K562 (cell line): ENCODE results near the gene CPZ. TPM values are rescaled to one million over a fixed set of nuclear protein-coding genes. Genes with fewer than 3 reads are reported as not detected.

Source experiments
- ATAC-seq: fragments of 200-7000 bp; cut with Tn5 transposase; 3 replicates; pipeline ENCODE4 v1.9.1; 2020; ENCODE audit warnings: moderate library complexity
- BruUV-seq: library from RNA; stranded (reverse); fragments of 400-500 nt; replicated peaks from 2 replicates; lab custom pipeline; 2021; lab: Mats Ljungman, UMichigan
- CTCF ChIA-PET: fragments of 300-600 bp; formaldehyde crosslinking; extraction: SDS; loops from one replicate; lab custom pipeline; 2021; ENCODE audit warnings: low intra/inter-chr PET ratio; lab: Yijun Ruan, JAX
- POLR2A ChIA-PET: fragments of 300-600, 350-650 bp; sonication (Branson Sonifier 250); formaldehyde crosslinking; extraction: SDS; loops from one replicate; lab custom pipeline; 2021; ENCODE audit warnings: antibody characterized with exemption, inconsistent platforms; lab: Yijun Ruan, JAX
- DNase-seq, 4 experiments: peaks; one replicate each; pipeline versions ENCODE4 v3.0.0 to v3.0.0-alpha.2; 2011 to 2018; ENCODE audit warnings: low spot score in 3 of 4, mixed read lengths in 3 of 4; ENCODE audit errors: extremely low read depth in 1 of 4
- FAIRE-seq: peaks from 2 replicates; lab custom pipeline; 2011; peaks lifted over from hg19 to GRCh38; lab: Jason Lieb, UNC
- H2AFZ ChIP-seq: 2 replicates; pipeline ENCODE4 v1.6.0; 2011; ENCODE audit warnings: low read depth, low read length, control low read depth, inconsistent platforms
- H3K27ac ChIP-seq: fragments of 200-600 bp; 3 replicates; pipeline ENCODE4 v1.8.0; 2011; ENCODE audit warnings: low read depth, mild to moderate bottlenecking, control low read depth, inconsistent platforms, low read length, moderate library complexity, mixed read lengths; ENCODE audit errors: extremely low read depth
- H3K27me3 ChIP-seq, 2 experiments: fragments of 300-600 bp in 1 of 2; 2 replicates in 1 of 2; 3 replicates in 1 of 2; pipeline versions ENCODE4 v1.6.0 to v1.8.0; 2011; ENCODE audit warnings: inconsistent platforms in 2 of 2, low read length in 2 of 2, mild to moderate bottlenecking in 1 of 2, mixed read lengths in 1 of 2, moderate library complexity in 1 of 2; ENCODE audit not compliant: control insufficient read depth in 2 of 2, insufficient read depth in 2 of 2
- H3K36me3 ChIP-seq: fragments of 300-600 bp; 3 replicates; pipeline ENCODE4 v1.8.0; 2011; ENCODE audit warnings: mild to moderate bottlenecking, low read length, inconsistent platforms; ENCODE audit not compliant: control insufficient read depth, insufficient read depth
- H3K4me1 ChIP-seq, 2 experiments: fragments of 200-600 bp in 1 of 2; replicated peaks in 1 of 2; 2 replicates in 1 of 2; 3 replicates in 1 of 2; pipeline versions ENCODE4 v1.5.1 to v1.8.0; 2011; ENCODE audit warnings: inconsistent platforms in 2 of 2, low read length in 2 of 2, mild to moderate bottlenecking in 1 of 2, mixed read lengths in 1 of 2, moderate library complexity in 1 of 2; ENCODE audit not compliant: control insufficient read depth in 2 of 2, insufficient read depth in 2 of 2
- H3K4me2 ChIP-seq: 2 replicates; pipeline ENCODE4 v1.6.1; 2011; ENCODE audit warnings: low read length, control low read depth, inconsistent platforms, mixed read lengths; ENCODE audit not compliant: insufficient read depth
- H3K4me3 ChIP-seq: fragments of 200-600 bp; sonication (generic), shearing (Covaris generic); 2 replicates; pipeline ENCODE4 v1.5.1; 2016; ENCODE audit warnings: control low read depth, inconsistent platforms
- H3K79me2 ChIP-seq: fragments of 200-600 bp; 3 replicates; pipeline ENCODE4 v1.8.0; 2011; ENCODE audit warnings: low read length, inconsistent platforms; ENCODE audit not compliant: control insufficient read depth, insufficient read depth
- H3K9ac ChIP-seq, 2 experiments: 2 replicates each; pipeline versions ENCODE4 v1.6.0 to v1.6.1; 2011; ENCODE audit warnings: low read depth in 2 of 2, low read length in 2 of 2, control low read depth in 1 of 2, inconsistent platforms in 1 of 2, mild to moderate bottlenecking in 1 of 2, mixed read lengths in 1 of 2; ENCODE audit not compliant: insufficient read depth in 1 of 2
- H3K9me1 ChIP-seq: one replicate; pipeline ENCODE4 v1.6.0; 2011; ENCODE audit warnings: inconsistent platforms, mild to moderate bottlenecking, low read length, moderate library complexity; ENCODE audit not compliant: control insufficient read depth, insufficient read depth
- H3K9me3 ChIP-seq: replicated peaks from 2 replicates; pipeline ENCODE4 v1.5.1; 2011; ENCODE audit warnings: low read depth, low read length, inconsistent platforms; ENCODE audit not compliant: control insufficient read depth, insufficient read depth
- H4K20me1 ChIP-seq: replicated peaks from 2 replicates; pipeline ENCODE4 v1.6.1; 2011; ENCODE audit warnings: low read length, inconsistent platforms, mixed read lengths; ENCODE audit not compliant: control insufficient read depth, insufficient read depth
- RAD21 ChIP-seq, 2 experiments: fragments of 250-450 bp in 1 of 2; fragments of 450-650 bp in 1 of 2; sonication (Bioruptor Pico) in 1 of 2; formaldehyde crosslinking in 1 of 2; IDR thresholded peaks in 1 of 2; conservative IDR thresholded peaks in 1 of 2; 2 replicates each; pipeline versions ENCODE4 v1.4.0 to v1.8.0; 2020 to 2022; ENCODE audit warnings: mild to moderate bottlenecking in 2 of 2, moderate library complexity in 1 of 2
- REST ChIP-seq, 2 experiments: fragments of 450-650 bp; formaldehyde crosslinking in 1 of 2; IDR thresholded peaks; 2 replicates each; pipeline versions ENCODE4 v1.4.0 to v1.6.1; 2014 to 2020; ENCODE audit warnings: mild to moderate bottlenecking in 2 of 2, borderline replicate concordance in 1 of 2, low read depth in 1 of 2
- SIX5 ChIP-seq, 2 experiments: IDR thresholded peaks; 2 replicates each; pipeline ENCODE4 v1.6.1; 2011; ENCODE audit warnings: low read length in 2 of 2, borderline replicate concordance in 1 of 2, low read depth in 1 of 2, mild to moderate bottlenecking in 1 of 2, moderate library complexity in 1 of 2; ENCODE audit not compliant: insufficient read depth in 1 of 2
- TEAD1 ChIP-seq, 2 experiments: fragments of 450-650 bp in 1 of 2; sonication (generic) in 1 of 2; formaldehyde crosslinking; IDR thresholded peaks; 2 replicates each; pipeline versions ENCODE4 v1.4.0 to v1.8.0; 2020 to 2022; ENCODE audit warnings: mild to moderate bottlenecking in 2 of 2, missing genetic modification reagents in 1 of 2
- WGBS: fragments of 100-300 bp; shearing (Covaris generic); methylation state at CpG from one replicate; pipeline ENCODE4 v1.1.6; 2016; ENCODE audit warnings: low coverage, mixed read lengths; ENCODE audit not compliant: insufficient coverage; ENCODE audit errors: missing lambda C conversion rate; 5-methylcytosine and 5-hydroxymethylcytosine counted together
- in situ Hi-C: fragments of 300-500 bp; cut with MboI; formaldehyde crosslinking; loops from 4 replicates; pipeline ENCODE4 v1.15.0; 2018; ENCODE audit warnings: inconsistent platforms, mixed read lengths
- intact Hi-C: fragments of 100-400 bp; cut with micrococcal nuclease; formaldehyde crosslinking; loops from 2 replicates; pipeline ENCODE4 v1.14.2; 2022
- polyA plus RNA-seq, 8 experiments: library from polyadenylated mRNA; depleted of rRNA in 4 of 8; stranded (reverse) in 5 of 8; unstranded in 3 of 8; fragments of >200 nt; fragmentation: Nextera tagmentation in 2 of 8; fragmentation: Illumina TruSeq in 1 of 8; extraction: Ambion mirVana in 2 of 8; extraction: Trizol in 1 of 8; gene quantifications; 2 replicates each; pipeline versions ENCODE4 v1.2.1 to v1.2.3, GENCODE V29; 2011 to 2014; ENCODE audit warnings: inconsistent platforms in 1 of 8, missing spikeins in 1 of 8
- total RNA-seq, 7 experiments: library from RNA; depleted of rRNA in 6 of 7; stranded (reverse); fragments of >200 nt in 6 of 7; fragmentation: Illumina TruSeq in 2 of 7; extraction: Trizol in 2 of 7; gene quantifications; 2 replicates each; pipeline versions ENCODE4 v1.2.1 to v1.2.3, GENCODE V29; 2011 to 2021; ENCODE audit warnings: low replicate concordance in 1 of 7

Gene CPZ
- total and polyA plus RNA-seq, 9 of the 15 experiments (the other 6 are each of a cell fraction or from before 2014, with no cell fraction given), result 0.06 to 2.2 (median 1.2) TPM; not detected in 1

DNA sequence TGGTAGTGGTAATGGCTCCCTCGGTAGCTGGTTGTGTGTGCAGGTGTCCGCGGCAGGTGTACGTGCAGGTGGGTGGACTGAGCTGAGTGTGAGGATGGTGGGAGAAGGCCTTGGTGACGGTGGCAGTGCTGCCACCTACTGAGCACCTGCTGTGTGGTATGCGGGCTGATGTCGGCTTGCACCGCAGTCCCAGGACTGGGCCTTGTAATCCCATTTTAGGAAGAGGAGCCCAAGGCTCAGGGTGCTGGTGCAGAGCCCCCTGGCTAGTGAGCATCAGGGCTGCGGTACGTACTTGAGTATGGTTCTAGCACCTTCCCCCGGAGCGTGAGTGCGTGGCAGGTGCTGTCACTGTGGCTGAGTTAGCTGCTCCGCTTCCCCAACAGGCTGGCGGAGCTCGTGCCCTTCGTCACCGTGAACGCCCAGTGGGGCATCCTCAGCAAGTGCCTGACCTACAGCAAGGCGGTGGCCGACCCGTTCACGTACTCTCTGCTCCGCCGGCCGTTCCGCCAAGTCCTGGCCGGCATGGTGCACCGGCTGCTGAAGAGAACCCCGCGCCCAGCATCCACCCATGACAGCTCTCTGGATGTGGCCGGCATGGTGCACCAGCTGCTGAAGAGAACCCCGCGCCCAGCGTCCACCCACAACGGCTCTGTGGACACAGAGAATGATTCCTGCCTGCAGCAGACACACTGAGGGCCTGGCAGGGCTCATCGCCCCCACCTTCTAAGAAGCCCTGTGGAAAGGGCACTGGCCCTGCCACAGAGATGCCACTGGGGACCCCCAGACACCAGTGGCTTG is 5.7 kb upstream of the CPZ start:
- H2AFZ ChIP-seq, result no peak overlapping the region
- H3K9me3 ChIP-seq, result no peaks in the 10 kb centered on the region
- H3K27me3 ChIP-seq, result peaks cover 3 to 63% of the 10 kb centered on the region in 2 experiments; a peak in 3 of 5 replicates
- ChIA-PET POLR2A (interaction anchor here (0.6 to 1.2 kb wide), 4 partner anchors 19 to 374 kb away, joined by 3 to 5 read pairs (median 3); no protein-coding TSS in a partner anchor), CTCF (no interaction called here)
- no peak overlapping the region for H3K4me2 ChIP-seq
- in situ Hi-C loops (no loop called here), intact Hi-C loops (loop anchor here (2.0 kb wide), 1 partner anchor 118 kb away; no protein-coding TSS in a partner anchor)
- peaks cover 13% of the 10 kb centered on the region; the same call in 1 of the 2 replicates for H4K20me1 ChIP-seq
- peak in 2 of 4 experiments; percentile 19 to 20 for DNase-seq
- no peak overlapping the region for H3K4me3 ChIP-seq
- BruUV-seq, result no TSS peak
- peak; percentile 68 for ATAC-seq
- WGBS, result 14% methylated on average over 30 of the region's 37 CpGs
- H3K79me2 ChIP-seq, result no peaks in the 10 kb centered on the region
- peaks cover 0 to 13% of the 10 kb centered on the region in 2 experiments; a peak in 3 of 5 replicates for H3K4me1 ChIP-seq
- H3K9ac ChIP-seq, result peak overlapping the region in 1 of 2 experiments; percentile 35; a peak in 1 of 4 replicates
- no peaks in the 10 kb centered on the region for H3K9me1 ChIP-seq
- no peak overlapping the region for H3K27ac ChIP-seq
- H3K36me3 ChIP-seq, result no peaks in the 10 kb centered on the region
- peak; percentile 57 for FAIRE-seq
- 0 out of 4 replicates have a peak, but pooled peaks of 1 of the 2 experiments have one; percentile 18 for TF ChIP-seq TEAD1 (CRISPR knock-in tag; IDR thresholded peaks at IDR 0.05)
- TF ChIP-seq SIX5 (IDR thresholded peaks at IDR 0.05; ENCODE audit: borderline replicate concordance in 1 of 2, insufficient read depth in 1 of 2, low read depth in 1 of 2, low read length in 2 of 2), result no peak
- peak in 1 of 2 experiments; percentile 40; a peak in 1 of 4 replicates for TF ChIP-seq RAD21 (CRISPR knock-in tag; conservative IDR thresholded peaks at IDR 0.05 in 1 of 2, IDR thresholded peaks at IDR 0.05 in 1 of 2)
- peak; percentile 36; the same call in 1 of the 2 replicates for TF ChIP-seq REST (IDR thresholded peaks at IDR 0.05; ENCODE audit: borderline replicate concordance)
- no peak for TF ChIP-seq REST (CRISPR knock-in tag; IDR thresholded peaks at IDR 0.05; ENCODE audit: low read depth)
